Fibroblast of lung (primary cell): ENCODE measurements around the gene APCDD1L. TPM values are rescaled to one million over a fixed set of nuclear protein-coding genes. Genes with fewer than 3 reads are reported as not detected.

ENCODE experiments used
- DNase-seq, 2 donors: peaks; one replicate each; pipeline versions ENCODE4 v3.0.0 to v3.0.0-alpha.2; 2010; ENCODE audit warnings: low read depth in 2 of 2
- H2AFZ ChIP-seq: 2 replicates; pipeline ENCODE4 v1.5.1; 2012; ENCODE audit warnings: low read length, control low read depth, inconsistent platforms
- H3K27ac ChIP-seq: 2 replicates; pipeline ENCODE4 v1.5.1; 2011; ENCODE audit warnings: low read length, control low read depth; ENCODE audit not compliant: insufficient read depth
- H3K27me3 ChIP-seq: 2 replicates; pipeline ENCODE4 v1.5.1; 2011; ENCODE audit warnings: mild to moderate bottlenecking, low read length; ENCODE audit not compliant: control insufficient read depth, insufficient read depth
- H3K36me3 ChIP-seq: 2 replicates; pipeline ENCODE4 v1.5.1; 2011; ENCODE audit warnings: low read length; ENCODE audit not compliant: control insufficient read depth, insufficient read depth
- H3K4me1 ChIP-seq: 2 replicates; pipeline ENCODE4 v1.5.1; 2011; ENCODE audit warnings: low read length; ENCODE audit not compliant: control insufficient read depth, insufficient read depth; ENCODE audit errors: extremely low read depth
- H3K4me2 ChIP-seq: 2 replicates; pipeline ENCODE4 v1.5.1; 2011; ENCODE audit warnings: low read length, control low read depth; ENCODE audit not compliant: insufficient read depth; ENCODE audit errors: extremely low read depth
- H3K4me3 ChIP-seq, 4 experiments: fragments of 200-600 bp in 1 of 4; sonication (generic) in 1 of 4; replicated peaks in 1 of 4; 2 replicates each; pipeline ENCODE4 v1.5.1; 2011 to 2016; ENCODE audit warnings: low read length in 4 of 4, low read depth in 3 of 4, mild to moderate bottlenecking in 3 of 4, control low read depth in 2 of 4, inconsistent platforms in 1 of 4, mixed read lengths in 1 of 4; ENCODE audit not compliant: insufficient read depth in 1 of 4; ENCODE audit errors: control extremely low read depth in 1 of 4
- H3K79me2 ChIP-seq: 2 replicates; pipeline ENCODE4 v1.5.1; 2012; ENCODE audit warnings: mild to moderate bottlenecking, low read length, inconsistent platforms; ENCODE audit not compliant: control insufficient read depth, insufficient read depth
- H3K9ac ChIP-seq: 2 replicates; pipeline ENCODE4 v1.5.1; 2011; ENCODE audit warnings: mild to moderate bottlenecking, low read length, control low read depth; ENCODE audit not compliant: insufficient read depth
- H3K9me3 ChIP-seq: 2 replicates; pipeline ENCODE4 v1.5.1; 2012; ENCODE audit warnings: low read depth, low read length; ENCODE audit not compliant: control insufficient read depth, insufficient read depth
- H4K20me1 ChIP-seq: 2 replicates; pipeline ENCODE4 v1.5.1; 2011; ENCODE audit warnings: low read length; ENCODE audit not compliant: control insufficient read depth, insufficient read depth; ENCODE audit errors: extremely low read depth
- EZH2 ChIP-seq: IDR thresholded peaks from 2 replicates; pipeline ENCODE4 v1.5.1; 2012; ENCODE audit warnings: low read length, control low read depth, mild to moderate bottlenecking; ENCODE audit errors: missing control alignments
- polyA plus RNA-seq, 2 donors: library from polyadenylated mRNA; depleted of rRNA in 1 of 2; stranded (reverse) in 1 of 2; unstranded in 1 of 2; fragments of >200 nt; gene quantifications; 2 replicates each; pipeline ENCODE4 v1.2.1, GENCODE V29; 2011 to 2012; ENCODE audit warnings: missing spikeins in 1 of 2
- total RNA-seq: library from RNA; depleted of rRNA; stranded (reverse); fragments of >200 nt; gene quantifications from 2 replicates; pipeline ENCODE4 v1.2.1, GENCODE V29; 2014
- TF ChIP-seq, protein P1 (sequence below), 2 donors: IDR thresholded peaks in 1 of 2; conservative IDR thresholded peaks in 1 of 2; 1 replicate in 1 of 2; 2 replicates in 1 of 2; pipeline ENCODE4 v1.5.1; 2011 to 2012; ENCODE audit warnings: low read length in 2 of 2, control low read depth in 1 of 2, inconsistent platforms in 1 of 2, low read depth in 1 of 2, mild to moderate bottlenecking in 1 of 2

Gene APCDD1L
- total and polyA plus RNA-seq, 2 donors (not counting 1 experiment from before 2014, with no cell fraction given) = 0.18 to 0.99 TPM

DNA sequence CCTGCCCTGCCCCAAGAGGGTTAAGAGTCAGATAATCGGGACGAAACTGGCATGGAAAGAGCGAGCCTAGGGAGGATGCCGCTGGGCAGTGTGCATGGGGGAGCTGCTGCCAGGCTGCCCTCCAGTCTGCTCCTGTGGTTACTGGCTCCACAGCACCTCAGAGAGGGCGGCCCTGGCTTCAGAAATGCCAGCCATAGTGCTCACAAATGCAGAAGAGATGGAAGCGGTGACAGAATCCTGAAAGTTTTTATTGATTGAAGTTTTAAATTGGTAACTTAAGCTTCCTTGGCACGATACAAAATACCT, 68.3 kb downstream of the APCDD1L start:
- H3K27ac ChIP-seq = no peak overlapping the region
- H2AFZ ChIP-seq = no peak overlapping the region
- no peaks in the 10 kb centered on the region for H4K20me1 ChIP-seq
- TF ChIP-seq, protein P1, sequence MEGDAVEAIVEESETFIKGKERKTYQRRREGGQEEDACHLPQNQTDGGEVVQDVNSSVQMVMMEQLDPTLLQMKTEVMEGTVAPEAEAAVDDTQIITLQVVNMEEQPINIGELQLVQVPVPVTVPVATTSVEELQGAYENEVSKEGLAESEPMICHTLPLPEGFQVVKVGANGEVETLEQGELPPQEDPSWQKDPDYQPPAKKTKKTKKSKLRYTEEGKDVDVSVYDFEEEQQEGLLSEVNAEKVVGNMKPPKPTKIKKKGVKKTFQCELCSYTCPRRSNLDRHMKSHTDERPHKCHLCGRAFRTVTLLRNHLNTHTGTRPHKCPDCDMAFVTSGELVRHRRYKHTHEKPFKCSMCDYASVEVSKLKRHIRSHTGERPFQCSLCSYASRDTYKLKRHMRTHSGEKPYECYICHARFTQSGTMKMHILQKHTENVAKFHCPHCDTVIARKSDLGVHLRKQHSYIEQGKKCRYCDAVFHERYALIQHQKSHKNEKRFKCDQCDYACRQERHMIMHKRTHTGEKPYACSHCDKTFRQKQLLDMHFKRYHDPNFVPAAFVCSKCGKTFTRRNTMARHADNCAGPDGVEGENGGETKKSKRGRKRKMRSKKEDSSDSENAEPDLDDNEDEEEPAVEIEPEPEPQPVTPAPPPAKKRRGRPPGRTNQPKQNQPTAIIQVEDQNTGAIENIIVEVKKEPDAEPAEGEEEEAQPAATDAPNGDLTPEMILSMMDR (conservative IDR thresholded peaks at IDR 0.05 in 1 of 2, IDR thresholded peaks at IDR 0.05 in 1 of 2; ENCODE audit: low read depth in 1 of 2, low read length in 2 of 2) = no peak
- TF ChIP-seq EZH2 = no peak
- peaks cover 12% of the 10 kb centered on the region for H3K36me3 ChIP-seq
- no peak for DNase-seq
- no peaks in the 10 kb centered on the region for H3K4me1 ChIP-seq
- H3K27me3 ChIP-seq = no peaks in the 10 kb centered on the region
- no peak overlapping the region for H3K4me2 ChIP-seq
- no peaks in the 10 kb centered on the region for H3K9me3 ChIP-seq
- H3K79me2 ChIP-seq = peaks cover 6% of the 10 kb centered on the region
- no peak overlapping the region for H3K4me3 ChIP-seq
- no peak overlapping the region for H3K9ac ChIP-seq

DNA sequence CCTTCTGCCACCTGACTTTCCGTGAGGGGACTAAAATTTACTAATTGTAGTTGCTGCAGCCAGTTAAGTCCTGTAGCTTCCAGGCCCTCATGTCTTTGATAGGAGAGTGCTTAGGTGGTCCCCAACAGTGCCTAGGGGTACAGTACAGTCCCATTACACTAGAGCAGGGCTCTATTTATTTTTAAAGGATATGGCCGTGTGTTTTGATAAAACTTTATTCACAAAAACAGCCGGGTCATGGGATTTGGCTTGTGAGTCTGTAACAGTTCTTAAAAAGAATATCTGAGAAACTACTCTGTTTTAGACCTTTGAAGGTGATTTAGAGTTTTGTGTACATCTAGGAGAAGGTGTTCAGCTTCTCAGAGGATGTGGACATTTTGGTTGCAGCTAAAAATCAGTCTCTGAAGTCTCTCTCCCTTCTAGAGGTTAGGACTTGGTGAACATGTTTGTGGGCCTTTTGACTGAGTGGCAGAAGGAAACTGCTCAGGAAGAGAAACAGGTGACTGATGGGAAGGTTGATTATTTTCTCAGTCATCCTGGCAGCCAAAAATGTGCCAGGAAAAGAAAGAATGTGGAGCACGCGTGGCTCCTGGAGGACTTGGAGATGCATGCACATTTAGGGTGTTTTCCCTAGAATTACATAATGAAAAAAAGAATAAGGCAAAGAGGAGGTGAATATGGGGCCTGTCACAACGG, 68.8 kb downstream of the APCDD1L start:
- Histone ChIP-seq H2AFZ (no peak overlapping the region), H3K4me3 (no peak overlapping the region), H3K36me3 (peaks cover 12% of the 10 kb centered on the region), H3K9me3 (no peaks in the 10 kb centered on the region), H3K9ac (no peak overlapping the region), H3K4me2 (no peak overlapping the region), H3K4me1 (no peaks in the 10 kb centered on the region), H4K20me1 (no peaks in the 10 kb centered on the region), H3K79me2 (peaks cover 6% of the 10 kb centered on the region), H3K27me3 (no peaks in the 10 kb centered on the region), H3K27ac (no peak overlapping the region)
- no peak for TF ChIP-seq EZH2
- TF ChIP-seq, protein P1 (conservative IDR thresholded peaks at IDR 0.05 in 1 of 2, IDR thresholded peaks at IDR 0.05 in 1 of 2; ENCODE audit: low read depth in 1 of 2, low read length in 2 of 2) = no peak
- DNase-seq = no peak

DNA sequence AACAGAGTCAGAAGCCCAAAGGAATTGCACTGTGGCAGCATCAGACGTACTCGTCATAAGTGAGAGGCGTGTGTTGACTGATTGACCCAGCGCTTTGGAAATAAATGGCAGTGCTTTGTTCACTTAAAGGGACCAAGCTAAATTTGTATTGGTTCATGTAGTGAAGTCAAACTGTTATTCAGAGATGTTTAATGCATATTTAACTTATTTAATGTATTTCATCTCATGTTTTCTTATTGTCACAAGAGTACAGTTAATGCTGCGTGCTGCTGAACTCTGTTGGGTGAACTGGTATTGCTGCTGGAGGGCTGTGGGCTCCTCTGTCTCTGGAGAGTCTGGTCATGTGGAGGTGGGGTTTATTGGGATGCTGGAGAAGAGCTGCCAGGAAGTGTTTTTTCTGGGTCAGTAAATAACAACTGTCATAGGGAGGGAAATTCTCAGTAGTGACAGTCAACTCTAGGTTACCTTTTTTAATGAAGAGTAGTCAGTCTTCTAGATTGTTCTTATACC, 70.4 kb downstream of the APCDD1L start:
- H3K4me2 ChIP-seq = no peak overlapping the region
- no peaks in the 10 kb centered on the region for H4K20me1 ChIP-seq
- TF ChIP-seq, protein P1 (conservative IDR thresholded peaks at IDR 0.05 in 1 of 2, IDR thresholded peaks at IDR 0.05 in 1 of 2; ENCODE audit: low read depth in 1 of 2, low read length in 2 of 2) = no peak
- TF ChIP-seq EZH2 = no peak
- H3K27ac ChIP-seq = no peak overlapping the region
- peaks cover 11% of the 10 kb centered on the region for H3K79me2 ChIP-seq
- DNase-seq = no peak
- H3K4me1 ChIP-seq = no peaks in the 10 kb centered on the region
- H3K27me3 ChIP-seq = no peaks in the 10 kb centered on the region
- no peak overlapping the region for H3K9ac ChIP-seq
- H3K36me3 ChIP-seq = peaks cover 12% of the 10 kb centered on the region
- no peak overlapping the region for H2AFZ ChIP-seq
- no peaks in the 10 kb centered on the region for H3K9me3 ChIP-seq
- no peak overlapping the region for H3K4me3 ChIP-seq
